Eye (tissue), 1 donor: Measurements from ENCODE around the gene HPCA.

ENCODE experiments used
- DNase-seq: peaks from one replicate; pipeline ENCODE4 v3.0.0-alpha.2; 2015

HPCA gene

DNA sequence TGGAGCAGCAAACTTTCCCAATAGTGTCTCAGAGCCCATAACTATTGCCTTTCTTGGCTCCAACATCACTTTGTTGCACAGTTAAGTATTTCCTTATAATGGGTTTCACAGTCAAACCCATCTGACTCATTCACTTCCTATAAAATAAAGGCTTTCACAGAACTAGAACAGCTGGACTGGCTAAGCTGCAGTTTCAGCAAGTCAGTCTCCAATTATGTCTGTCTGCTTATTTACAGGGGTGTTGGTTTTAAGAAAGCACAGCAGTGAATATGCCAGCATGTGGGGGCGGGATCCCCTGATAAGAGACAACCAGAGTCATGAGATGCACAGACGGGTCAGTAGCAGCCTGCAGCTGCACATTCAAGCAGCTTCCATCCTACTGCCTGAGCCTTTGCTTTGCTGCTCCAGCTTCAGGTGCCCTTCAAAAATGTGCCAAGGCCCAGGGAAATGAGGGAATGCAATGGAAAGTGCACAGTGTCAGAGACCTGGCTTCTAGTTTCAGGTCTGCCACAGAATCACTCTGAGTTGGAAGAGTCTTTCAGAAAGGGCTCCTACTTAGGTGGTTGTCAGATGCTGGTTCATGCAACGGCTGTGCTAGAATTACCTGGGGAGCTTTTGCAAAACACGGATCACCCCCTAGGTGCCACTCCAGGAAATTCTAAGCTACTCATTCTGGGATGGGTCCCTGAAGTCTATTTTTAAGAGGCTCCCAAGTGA is 53.5 kb downstream of the HPCA start:
- no peak for DNase-seq

DNA sequence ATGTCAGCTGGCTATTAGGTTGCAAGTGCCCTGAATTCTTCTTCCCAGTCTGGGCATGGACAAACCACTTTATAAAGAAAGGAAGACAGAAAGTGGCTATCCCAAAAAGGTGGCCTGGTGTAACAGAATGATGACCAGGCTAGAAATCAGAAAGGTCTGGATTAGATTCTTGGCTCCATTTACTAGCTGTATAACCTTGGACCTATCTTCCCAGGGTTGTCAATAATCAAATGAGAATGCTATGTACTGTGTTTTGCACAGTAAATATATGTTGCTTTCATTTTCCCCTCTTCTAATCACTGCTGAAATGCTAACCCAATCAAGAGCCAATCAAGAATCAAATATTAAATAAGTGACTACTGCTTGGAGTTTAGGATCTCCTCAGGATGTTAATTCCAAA is 57.9 kb downstream of the HPCA start:
- no peak for DNase-seq
